Stomach (tissue), 4 donors: Measurements from ENCODE around the gene ZNF516.

Experiments used
- CTCF ChIP-seq, 7 experiments: fragments of 450-650 bp in 4 of 7; fragments of 200-600 bp in 3 of 7; sonication (generic) in 3 of 7; IDR thresholded peaks; one replicate each; pipeline ENCODE4 v1.5.1; 2016 to 2019; ENCODE audit warnings: antibody characterized with exemption in 7 of 7, control low read depth in 2 of 7, mild to moderate bottlenecking in 1 of 7
- EP300 ChIP-seq: sonication (generic); formaldehyde crosslinking; IDR thresholded peaks from one replicate; pipeline ENCODE4 v1.6.1; 2017; ENCODE audit warnings: antibody characterized with exemption
- POLR2A ChIP-seq, 4 donors: fragments of 450-650 bp; IDR thresholded peaks; one replicate each; pipeline ENCODE4 v1.6.1; 2016; ENCODE audit warnings: antibody characterized with exemption in 4 of 4, control low read depth in 2 of 4, mild to moderate bottlenecking in 1 of 4, moderate library complexity in 1 of 4

- TF ChIP-seq CTCF (IDR thresholded peaks at IDR 0.05) (no peak), POLR2A (IDR thresholded peaks at IDR 0.05) (no peak), EP300 (no peak)
Measured at GRCh38 chr18:76367168-76368125, 127.6 kb downstream of the ZNF516 start.
